GM23338 (cell line): Measurements from ENCODE around the gene ANKH. TPM values are rescaled to one million over a fixed set of nuclear protein-coding genes. Genes with fewer than 3 reads are reported as not detected.

Experiments
- ATAC-seq: fragments of 200-7000 bp; cut with Tn5 transposase; 3 replicates; pipeline ENCODE4 v1.9.1; 2020
- DNase-seq: peaks from one replicate; pipeline ENCODE4 v3.0.0-alpha.2; 2015; ENCODE audit warnings: low spot score
- H2AFZ ChIP-seq: fragments of 200-600 bp; sonication (generic); 2 replicates; pipeline ENCODE4 v1.8.0; 2016; ENCODE audit warnings: antibody characterized with exemption, mild to moderate bottlenecking, moderate library complexity
- H3F3A ChIP-seq: fragments of 200-600 bp; sonication (generic); replicated peaks from 2 replicates; pipeline ENCODE4 v1.8.0; 2017; ENCODE audit warnings: antibody characterized with exemption, mixed run types, low read depth
- H3K27ac ChIP-seq: fragments of 200-600 bp; sonication (generic); 2 replicates; pipeline ENCODE4 v1.6.1; 2016; ENCODE audit warnings: low read depth
- H3K27me3 ChIP-seq: fragments of 200-600 bp; sonication (generic); 2 replicates; pipeline ENCODE4 v1.8.0; 2016; ENCODE audit warnings: mild to moderate bottlenecking, mixed run types, moderate library complexity; ENCODE audit not compliant: insufficient read depth
- H3K36me3 ChIP-seq: fragments of 200-600 bp; sonication (generic); 2 replicates; pipeline ENCODE4 v1.8.0; 2016; ENCODE audit warnings: mild to moderate bottlenecking; ENCODE audit not compliant: insufficient read depth
- H3K4me1 ChIP-seq: fragments of 200-600 bp; sonication (generic); 2 replicates; pipeline ENCODE4 v1.8.0; 2016; ENCODE audit warnings: mild to moderate bottlenecking, moderate library complexity; ENCODE audit not compliant: insufficient read depth
- H3K4me2 ChIP-seq: fragments of 200-600 bp; sonication (generic); 2 replicates; pipeline ENCODE4 v1.7.1; 2017; ENCODE audit warnings: mixed run types
- H3K4me3 ChIP-seq: fragments of 200-600 bp; sonication (generic); 2 replicates; pipeline ENCODE4 v1.6.1; 2016; ENCODE audit warnings: mixed run types
- H3K79me2 ChIP-seq: fragments of 200-600 bp; sonication (generic); replicated peaks from 2 replicates; pipeline ENCODE4 v1.8.0; 2017; ENCODE audit warnings: mild to moderate bottlenecking; ENCODE audit not compliant: insufficient read depth
- H3K9me2 ChIP-seq: fragments of 200-600 bp; sonication (generic); 2 replicates; pipeline ENCODE4 v1.8.0; 2017; ENCODE audit not compliant: insufficient read depth
- H4K20me1 ChIP-seq: fragments of 200-600 bp; sonication (generic); replicated peaks from 2 replicates; pipeline ENCODE4 v1.8.0; 2017; ENCODE audit warnings: mild to moderate bottlenecking; ENCODE audit not compliant: insufficient read depth
- H3K27ac Mint-ChIP-seq: 2 replicates; pipeline ENCODE4 v1.8.0; 2020; ENCODE audit warnings: inconsistent platforms, mild to moderate bottlenecking, moderate library complexity, mixed read lengths
- H3K27me3 Mint-ChIP-seq: 3 replicates; pipeline ENCODE4 v1.8.0; 2022; ENCODE audit warnings: low read depth, mild to moderate bottlenecking, moderate library complexity, mixed read lengths, inconsistent platforms; ENCODE audit not compliant: insufficient read depth, poor library complexity
- H3K36me3 Mint-ChIP-seq: 3 replicates; pipeline ENCODE4 v1.8.0; 2021; ENCODE audit warnings: low read depth, mild to moderate bottlenecking, inconsistent platforms, moderate library complexity, mixed read lengths
- H3K4me1 Mint-ChIP-seq: 3 replicates; pipeline ENCODE4 v1.8.0; 2020; ENCODE audit warnings: mild to moderate bottlenecking, inconsistent platforms, mixed read lengths
- H3K4me3 Mint-ChIP-seq: 3 replicates; pipeline ENCODE4 v1.8.0; 2021; ENCODE audit warnings: moderate library complexity, mild to moderate bottlenecking, inconsistent platforms, mixed read lengths
- H3K9me3 Mint-ChIP-seq: 3 replicates; pipeline ENCODE4 v1.8.0; 2020; ENCODE audit warnings: moderate library complexity, mild to moderate bottlenecking, inconsistent platforms, mixed read lengths
- CREB1 ChIP-seq: fragments of 250-450 bp; sonication (Bioruptor Pico); IDR thresholded peaks from 2 replicates; pipeline ENCODE4 v1.5.0; 2020; ENCODE audit warnings: low read depth, mild to moderate bottlenecking, moderate library complexity
- EZH2 ChIP-seq: fragments of 200-600 bp; sonication (generic); IDR thresholded peaks from one replicate; pipeline ENCODE4 v1.8.0; 2017; ENCODE audit warnings: antibody characterized with exemption, mild to moderate bottlenecking, low read depth; ENCODE audit not compliant: unreplicated experiment
- EZH2phosphoT487 ChIP-seq: fragments of 200-600 bp; sonication (generic); IDR thresholded peaks from one replicate; pipeline ENCODE4 v1.8.1; 2018; ENCODE audit warnings: antibody characterized with exemption; ENCODE audit not compliant: unreplicated experiment
- JUNB ChIP-seq: IDR thresholded peaks from one replicate; pipeline ENCODE4 v1.6.1; 2016; ENCODE audit warnings: antibody characterized with exemption; ENCODE audit not compliant: unreplicated experiment
- NANOG ChIP-seq: IDR thresholded peaks from 2 replicates; pipeline ENCODE4 v1.6.1; 2016; ENCODE audit warnings: antibody characterized with exemption, borderline replicate concordance
- POLR2AphosphoS5 ChIP-seq: IDR thresholded peaks from 2 replicates; pipeline ENCODE4 v1.6.1; 2016; ENCODE audit warnings: antibody characterized with exemption, low read depth
- STAT1 ChIP-seq: IDR thresholded peaks from one replicate; pipeline ENCODE4 v1.6.1; 2016; ENCODE audit warnings: antibody characterized with exemption; ENCODE audit not compliant: unreplicated experiment
- ZNF114 ChIP-seq: fragments of 250-450 bp; sonication (Bioruptor Pico); IDR thresholded peaks from 2 replicates; pipeline ENCODE4 v1.5.0; 2020; ENCODE audit warnings: mild to moderate bottlenecking, moderate library complexity
- ZNF331 ChIP-seq: fragments of 250-450 bp; sonication (Bioruptor Pico); IDR thresholded peaks from 2 replicates; pipeline ENCODE4 v1.5.0; 2020; ENCODE audit warnings: low read depth, mild to moderate bottlenecking, moderate library complexity
- polyA plus RNA-seq: library from polyadenylated mRNA; unstranded; fragments of >200 nt; fragmentation: Nextera tagmentation; extraction: Ambion mirVana; gene quantifications from 2 replicates; pipeline ENCODE4 v1.2.1, GENCODE V29; 2016
- total RNA-seq: library from RNA; depleted of rRNA; stranded (reverse); fragments of >200 nt; shearing (Covaris generic); gene quantifications from 2 replicates; pipeline ENCODE4 v1.2.3, GENCODE V29; 2014
- TF ChIP-seq, protein P1 (sequence below): fragments of 250-450 bp; sonication (Bioruptor Pico); IDR thresholded peaks from 2 replicates; pipeline ENCODE4 v1.5.0; 2020; ENCODE audit warnings: mild to moderate bottlenecking, moderate library complexity
- TF ChIP-seq, protein P2 (sequence below), 2 experiments: fragments of 200-600 bp in 1 of 2; sonication (generic) in 1 of 2; conservative IDR thresholded peaks; 2 replicates each; pipeline versions ENCODE4 v1.5.1 to v1.6.1; 2016 to 2017; ENCODE audit warnings: antibody characterized with exemption in 2 of 2, low read depth in 2 of 2, mild to moderate bottlenecking in 2 of 2, moderate library complexity in 1 of 2
- TF ChIP-seq, protein P3 (sequence below): IDR thresholded peaks from one replicate; pipeline ENCODE4 v1.6.1; 2018; ENCODE audit warnings: antibody characterized with exemption; ENCODE audit not compliant: unreplicated experiment
- TF ChIP-seq, protein P4 (sequence below): IDR thresholded peaks from 2 replicates; pipeline ENCODE4 v1.6.1; 2016; ENCODE audit warnings: antibody characterized with exemption

ANKH gene
- total and polyA plus RNA-seq, 2 experiments from 2014 or later: 5.0 to 6.1 TPM

DNA sequence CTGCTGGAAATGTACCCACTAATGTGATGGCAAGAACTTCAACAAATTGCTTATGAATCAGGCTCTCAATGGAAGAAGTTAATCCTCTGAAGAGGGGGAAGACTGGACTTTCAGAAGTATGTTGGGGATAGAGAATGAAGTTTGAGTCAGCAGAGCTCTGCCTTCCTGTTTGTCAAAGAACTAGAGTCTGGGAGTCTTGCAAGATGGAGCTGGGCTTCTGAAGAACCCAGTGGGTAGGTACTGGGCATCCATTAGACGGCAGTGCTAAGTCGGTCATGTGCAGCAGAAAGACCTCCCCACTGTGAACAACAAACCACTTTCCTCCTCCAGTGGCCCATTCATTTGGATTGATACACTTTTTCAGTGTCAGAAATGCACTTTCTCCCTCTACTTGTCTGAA is 172.4 kb downstream of the ANKH start:
- H3K4me2 ChIP-seq: no peak overlapping the region
- H3K79me2 ChIP-seq: no peaks in the 10 kb centered on the region; the same call in 1 of the 2 replicates
- no peak overlapping the region for H3K27ac ChIP-seq
- Mint-ChIP-seq H3K36me3 (peaks cover 35% of the 10 kb centered on the region), H3K4me1 (peaks cover 20% of the 10 kb centered on the region), H3K27ac (no peak overlapping the region), H3K9me3 (no peaks in the 10 kb centered on the region), H3K27me3 (peaks cover 7% of the 10 kb centered on the region), H3K4me3 (no peak overlapping the region)
- H4K20me1 ChIP-seq: peaks cover 3% of the 10 kb centered on the region; the same call in 1 of the 2 replicates
- no peak for TF ChIP-seq NANOG
- TF ChIP-seq EZH2: no peak
- TF ChIP-seq ZNF331: no peak
- no peak for TF ChIP-seq STAT1
- TF ChIP-seq, protein P1, sequence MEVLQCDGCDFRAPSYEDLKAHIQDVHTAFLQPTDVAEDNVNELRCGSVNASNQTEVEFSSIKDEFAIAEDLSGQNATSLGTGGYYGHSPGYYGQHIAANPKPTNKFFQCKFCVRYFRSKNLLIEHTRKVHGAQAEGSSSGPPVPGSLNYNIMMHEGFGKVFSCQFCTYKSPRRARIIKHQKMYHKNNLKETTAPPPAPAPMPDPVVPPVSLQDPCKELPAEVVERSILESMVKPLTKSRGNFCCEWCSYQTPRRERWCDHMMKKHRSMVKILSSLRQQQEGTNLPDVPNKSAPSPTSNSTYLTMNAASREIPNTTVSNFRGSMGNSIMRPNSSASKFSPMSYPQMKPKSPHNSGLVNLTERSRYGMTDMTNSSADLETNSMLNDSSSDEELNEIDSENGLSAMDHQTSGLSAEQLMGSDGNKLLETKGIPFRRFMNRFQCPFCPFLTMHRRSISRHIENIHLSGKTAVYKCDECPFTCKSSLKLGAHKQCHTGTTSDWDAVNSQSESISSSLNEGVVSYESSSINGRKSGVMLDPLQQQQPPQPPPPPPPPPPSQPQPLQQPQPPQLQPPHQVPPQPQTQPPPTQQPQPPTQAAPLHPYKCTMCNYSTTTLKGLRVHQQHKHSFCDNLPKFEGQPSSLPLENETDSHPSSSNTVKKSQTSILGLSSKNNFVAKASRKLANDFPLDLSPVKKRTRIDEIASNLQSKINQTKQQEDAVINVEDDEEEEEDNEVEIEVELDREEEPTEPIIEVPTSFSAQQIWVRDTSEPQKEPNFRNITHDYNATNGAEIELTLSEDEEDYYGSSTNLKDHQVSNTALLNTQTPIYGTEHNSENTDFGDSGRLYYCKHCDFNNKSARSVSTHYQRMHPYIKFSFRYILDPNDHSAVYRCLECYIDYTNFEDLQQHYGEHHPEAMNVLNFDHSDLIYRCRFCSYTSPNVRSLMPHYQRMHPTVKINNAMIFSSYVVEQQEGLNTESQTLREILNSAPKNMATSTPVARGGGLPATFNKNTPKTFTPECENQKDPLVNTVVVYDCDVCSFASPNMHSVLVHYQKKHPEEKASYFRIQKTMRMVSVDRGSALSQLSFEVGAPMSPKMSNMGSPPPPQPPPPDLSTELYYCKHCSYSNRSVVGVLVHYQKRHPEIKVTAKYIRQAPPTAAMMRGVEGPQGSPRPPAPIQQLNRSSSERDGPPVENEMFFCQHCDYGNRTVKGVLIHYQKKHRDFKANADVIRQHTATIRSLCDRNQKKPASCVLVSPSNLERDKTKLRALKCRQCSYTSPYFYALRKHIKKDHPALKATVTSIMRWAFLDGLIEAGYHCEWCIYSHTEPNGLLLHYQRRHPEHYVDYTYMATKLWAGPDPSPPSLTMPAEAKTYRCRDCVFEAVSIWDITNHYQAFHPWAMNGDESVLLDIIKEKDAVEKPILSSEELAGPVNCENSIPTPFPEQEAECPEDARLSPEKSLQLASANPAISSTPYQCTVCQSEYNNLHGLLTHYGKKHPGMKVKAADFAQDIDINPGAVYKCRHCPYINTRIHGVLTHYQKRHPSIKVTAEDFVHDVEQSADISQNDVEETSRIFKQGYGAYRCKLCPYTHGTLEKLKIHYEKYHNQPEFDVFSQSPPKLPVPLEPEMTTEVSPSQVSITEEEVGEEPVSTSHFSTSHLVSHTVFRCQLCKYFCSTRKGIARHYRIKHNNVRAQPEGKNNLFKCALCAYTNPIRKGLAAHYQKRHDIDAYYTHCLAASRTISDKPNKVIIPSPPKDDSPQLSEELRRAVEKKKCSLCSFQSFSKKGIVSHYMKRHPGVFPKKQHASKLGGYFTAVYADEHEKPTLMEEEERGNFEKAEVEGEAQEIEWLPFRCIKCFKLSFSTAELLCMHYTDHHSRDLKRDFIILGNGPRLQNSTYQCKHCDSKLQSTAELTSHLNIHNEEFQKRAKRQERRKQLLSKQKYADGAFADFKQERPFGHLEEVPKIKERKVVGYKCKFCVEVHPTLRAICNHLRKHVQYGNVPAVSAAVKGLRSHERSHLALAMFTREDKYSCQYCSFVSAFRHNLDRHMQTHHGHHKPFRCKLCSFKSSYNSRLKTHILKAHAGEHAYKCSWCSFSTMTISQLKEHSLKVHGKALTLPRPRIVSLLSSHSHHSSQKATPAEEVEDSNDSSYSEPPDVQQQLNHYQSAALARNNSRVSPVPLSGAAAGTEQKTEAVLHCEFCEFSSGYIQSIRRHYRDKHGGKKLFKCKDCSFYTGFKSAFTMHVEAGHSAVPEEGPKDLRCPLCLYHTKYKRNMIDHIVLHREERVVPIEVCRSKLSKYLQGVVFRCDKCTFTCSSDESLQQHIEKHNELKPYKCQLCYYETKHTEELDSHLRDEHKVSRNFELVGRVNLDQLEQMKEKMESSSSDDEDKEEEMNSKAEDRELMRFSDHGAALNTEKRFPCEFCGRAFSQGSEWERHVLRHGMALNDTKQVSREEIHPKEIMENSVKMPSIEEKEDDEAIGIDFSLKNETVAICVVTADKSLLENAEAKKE: no peak
- TF ChIP-seq CREB1 (CRISPR knock-in tag): no peak
- TF ChIP-seq, protein P2, sequence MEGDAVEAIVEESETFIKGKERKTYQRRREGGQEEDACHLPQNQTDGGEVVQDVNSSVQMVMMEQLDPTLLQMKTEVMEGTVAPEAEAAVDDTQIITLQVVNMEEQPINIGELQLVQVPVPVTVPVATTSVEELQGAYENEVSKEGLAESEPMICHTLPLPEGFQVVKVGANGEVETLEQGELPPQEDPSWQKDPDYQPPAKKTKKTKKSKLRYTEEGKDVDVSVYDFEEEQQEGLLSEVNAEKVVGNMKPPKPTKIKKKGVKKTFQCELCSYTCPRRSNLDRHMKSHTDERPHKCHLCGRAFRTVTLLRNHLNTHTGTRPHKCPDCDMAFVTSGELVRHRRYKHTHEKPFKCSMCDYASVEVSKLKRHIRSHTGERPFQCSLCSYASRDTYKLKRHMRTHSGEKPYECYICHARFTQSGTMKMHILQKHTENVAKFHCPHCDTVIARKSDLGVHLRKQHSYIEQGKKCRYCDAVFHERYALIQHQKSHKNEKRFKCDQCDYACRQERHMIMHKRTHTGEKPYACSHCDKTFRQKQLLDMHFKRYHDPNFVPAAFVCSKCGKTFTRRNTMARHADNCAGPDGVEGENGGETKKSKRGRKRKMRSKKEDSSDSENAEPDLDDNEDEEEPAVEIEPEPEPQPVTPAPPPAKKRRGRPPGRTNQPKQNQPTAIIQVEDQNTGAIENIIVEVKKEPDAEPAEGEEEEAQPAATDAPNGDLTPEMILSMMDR (conservative IDR thresholded peaks at IDR 0.05; ENCODE audit: low read depth in 2 of 2): no peak
- TF ChIP-seq, protein P3, sequence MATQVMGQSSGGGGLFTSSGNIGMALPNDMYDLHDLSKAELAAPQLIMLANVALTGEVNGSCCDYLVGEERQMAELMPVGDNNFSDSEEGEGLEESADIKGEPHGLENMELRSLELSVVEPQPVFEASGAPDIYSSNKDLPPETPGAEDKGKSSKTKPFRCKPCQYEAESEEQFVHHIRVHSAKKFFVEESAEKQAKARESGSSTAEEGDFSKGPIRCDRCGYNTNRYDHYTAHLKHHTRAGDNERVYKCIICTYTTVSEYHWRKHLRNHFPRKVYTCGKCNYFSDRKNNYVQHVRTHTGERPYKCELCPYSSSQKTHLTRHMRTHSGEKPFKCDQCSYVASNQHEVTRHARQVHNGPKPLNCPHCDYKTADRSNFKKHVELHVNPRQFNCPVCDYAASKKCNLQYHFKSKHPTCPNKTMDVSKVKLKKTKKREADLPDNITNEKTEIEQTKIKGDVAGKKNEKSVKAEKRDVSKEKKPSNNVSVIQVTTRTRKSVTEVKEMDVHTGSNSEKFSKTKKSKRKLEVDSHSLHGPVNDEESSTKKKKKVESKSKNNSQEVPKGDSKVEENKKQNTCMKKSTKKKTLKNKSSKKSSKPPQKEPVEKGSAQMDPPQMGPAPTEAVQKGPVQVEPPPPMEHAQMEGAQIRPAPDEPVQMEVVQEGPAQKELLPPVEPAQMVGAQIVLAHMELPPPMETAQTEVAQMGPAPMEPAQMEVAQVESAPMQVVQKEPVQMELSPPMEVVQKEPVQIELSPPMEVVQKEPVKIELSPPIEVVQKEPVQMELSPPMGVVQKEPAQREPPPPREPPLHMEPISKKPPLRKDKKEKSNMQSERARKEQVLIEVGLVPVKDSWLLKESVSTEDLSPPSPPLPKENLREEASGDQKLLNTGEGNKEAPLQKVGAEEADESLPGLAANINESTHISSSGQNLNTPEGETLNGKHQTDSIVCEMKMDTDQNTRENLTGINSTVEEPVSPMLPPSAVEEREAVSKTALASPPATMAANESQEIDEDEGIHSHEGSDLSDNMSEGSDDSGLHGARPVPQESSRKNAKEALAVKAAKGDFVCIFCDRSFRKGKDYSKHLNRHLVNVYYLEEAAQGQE: no peak
- TF ChIP-seq EZH2phosphoT487: no peak
- TF ChIP-seq, protein P4, sequence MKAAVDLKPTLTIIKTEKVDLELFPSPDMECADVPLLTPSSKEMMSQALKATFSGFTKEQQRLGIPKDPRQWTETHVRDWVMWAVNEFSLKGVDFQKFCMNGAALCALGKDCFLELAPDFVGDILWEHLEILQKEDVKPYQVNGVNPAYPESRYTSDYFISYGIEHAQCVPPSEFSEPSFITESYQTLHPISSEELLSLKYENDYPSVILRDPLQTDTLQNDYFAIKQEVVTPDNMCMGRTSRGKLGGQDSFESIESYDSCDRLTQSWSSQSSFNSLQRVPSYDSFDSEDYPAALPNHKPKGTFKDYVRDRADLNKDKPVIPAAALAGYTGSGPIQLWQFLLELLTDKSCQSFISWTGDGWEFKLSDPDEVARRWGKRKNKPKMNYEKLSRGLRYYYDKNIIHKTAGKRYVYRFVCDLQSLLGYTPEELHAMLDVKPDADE: no peak
- no peak for TF ChIP-seq POLR2AphosphoS5
- TF ChIP-seq JUNB: no peak
- TF ChIP-seq ZNF114 (CRISPR knock-in tag): no peak
- ATAC-seq (no peak), DNase-seq (no peak)
- H3K4me3 ChIP-seq: no peak overlapping the region
- peaks cover 15% of the 10 kb centered on the region for H3K4me1 ChIP-seq
- peaks cover 12% of the 10 kb centered on the region; the same call in 1 of the 2 replicates for H3K36me3 ChIP-seq
- H3K9me2 ChIP-seq: 0 out of 2 replicates have a peak, but pooled peaks cover 5% of the 10 kb centered on the region
- H3K27me3 ChIP-seq: no peaks in the 10 kb centered on the region
- H3F3A ChIP-seq: no peaks in the 10 kb centered on the region
- H2AFZ ChIP-seq: no peak overlapping the region
